ENCODE data around the gene PIH1D1. TPM values are rescaled to one million over a fixed set of nuclear protein-coding genes. Genes with fewer than 3 reads are reported as not detected.

Gene PIH1D1
- total and polyA plus RNA-seq, 10 of the 15 experiments (the other 5 are each of a cell fraction or from before 2014, with no cell fraction given): 16.1 to 153 (median 106) TPM

- TF ChIP-seq CUX1 (IDR thresholded peaks at IDR 0.05; ENCODE audit: insufficient replicate concordance, low read depth, low read length): no peak
- TF ChIP-seq NBN (IDR thresholded peaks at IDR 0.05): peak; percentile 93
- no peak for TF ChIP-seq SIX5 (IDR thresholded peaks at IDR 0.05; ENCODE audit: low read depth, low read length, severe bottlenecking)
- no peak for TF ChIP-seq ZBED1 (IDR thresholded peaks at IDR 0.05; ENCODE audit: borderline replicate concordance)
- TF ChIP-seq, protein P1, sequence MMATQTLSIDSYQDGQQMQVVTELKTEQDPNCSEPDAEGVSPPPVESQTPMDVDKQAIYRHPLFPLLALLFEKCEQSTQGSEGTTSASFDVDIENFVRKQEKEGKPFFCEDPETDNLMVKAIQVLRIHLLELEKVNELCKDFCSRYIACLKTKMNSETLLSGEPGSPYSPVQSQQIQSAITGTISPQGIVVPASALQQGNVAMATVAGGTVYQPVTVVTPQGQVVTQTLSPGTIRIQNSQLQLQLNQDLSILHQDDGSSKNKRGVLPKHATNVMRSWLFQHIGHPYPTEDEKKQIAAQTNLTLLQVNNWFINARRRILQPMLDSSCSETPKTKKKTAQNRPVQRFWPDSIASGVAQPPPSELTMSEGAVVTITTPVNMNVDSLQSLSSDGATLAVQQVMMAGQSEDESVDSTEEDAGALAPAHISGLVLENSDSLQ (IDR thresholded peaks at IDR 0.05): no peak; the same call in 1 of the 2 replicates
- TF ChIP-seq RAD21 (IDR thresholded peaks at IDR 0.05; ENCODE audit: insufficient read depth, low read depth, low read length): no peak
- TF ChIP-seq IKZF1 (conservative IDR thresholded peaks at IDR 0.05): peak; percentile 96
- peak; percentile 92 for TF ChIP-seq CREM (IDR thresholded peaks at IDR 0.05; ENCODE audit: low read depth)
- TF ChIP-seq SIN3A (IDR thresholded peaks at IDR 0.05; ENCODE audit: low read depth, low read length): no peak
- no peak for TF ChIP-seq ZNF622 (IDR thresholded peaks at IDR 0.05)
- no peak for TF ChIP-seq ETV6 (conservative IDR thresholded peaks at IDR 0.05 in 1 of 2, IDR thresholded peaks at IDR 0.05 in 1 of 2; ENCODE audit: borderline replicate concordance in 1 of 2, low read depth in 1 of 2)
- TF ChIP-seq, protein P2, sequence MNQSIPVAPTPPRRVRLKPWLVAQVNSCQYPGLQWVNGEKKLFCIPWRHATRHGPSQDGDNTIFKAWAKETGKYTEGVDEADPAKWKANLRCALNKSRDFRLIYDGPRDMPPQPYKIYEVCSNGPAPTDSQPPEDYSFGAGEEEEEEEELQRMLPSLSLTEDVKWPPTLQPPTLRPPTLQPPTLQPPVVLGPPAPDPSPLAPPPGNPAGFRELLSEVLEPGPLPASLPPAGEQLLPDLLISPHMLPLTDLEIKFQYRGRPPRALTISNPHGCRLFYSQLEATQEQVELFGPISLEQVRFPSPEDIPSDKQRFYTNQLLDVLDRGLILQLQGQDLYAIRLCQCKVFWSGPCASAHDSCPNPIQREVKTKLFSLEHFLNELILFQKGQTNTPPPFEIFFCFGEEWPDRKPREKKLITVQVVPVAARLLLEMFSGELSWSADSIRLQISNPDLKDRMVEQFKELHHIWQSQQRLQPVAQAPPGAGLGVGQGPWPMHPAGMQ (IDR thresholded peaks at IDR 0.05; ENCODE audit: borderline replicate concordance): peak; percentile 57; the same call in 1 of the 2 replicates
- TF ChIP-seq MYB (IDR thresholded peaks at IDR 0.05; ENCODE audit: borderline replicate concordance, low read depth, low read length): no peak
- no peak for TF ChIP-seq CBX5 (IDR thresholded peaks at IDR 0.05; ENCODE audit: low read depth)
- no peak for TF ChIP-seq ZZZ3 (IDR thresholded peaks at IDR 0.05; ENCODE audit: control insufficient read depth, insufficient read length, low read depth)
- peak; percentile 54; the same call in 1 of the 2 replicates for TF ChIP-seq YY1 (IDR thresholded peaks at IDR 0.05; ENCODE audit: low read depth, low read length)
- peak; percentile 44; the same call in 1 of the 2 replicates for TF ChIP-seq NFIC (IDR thresholded peaks at IDR 0.05; ENCODE audit: low read depth, low read length)
- no peak for TF ChIP-seq TAF1 (IDR thresholded peaks at IDR 0.05; ENCODE audit: borderline replicate concordance, low read depth, low read length)
- no peak for TF ChIP-seq CBX3 (IDR thresholded peaks at IDR 0.05; ENCODE audit: borderline replicate concordance, low read depth)
- peak; percentile 97 for TF ChIP-seq BCL11A (IDR thresholded peaks at IDR 0.05; ENCODE audit: low read depth, low read length)
- peak; percentile 87 for TF ChIP-seq MLLT1 (IDR thresholded peaks at IDR 0.05)
- TF ChIP-seq FOXK2 (IDR thresholded peaks at IDR 0.05): no peak
Measured at GRCh38 chr19:49415102-49415809, 36.4 kb downstream of the PIH1D1 start (continued).
